Smooth muscle cell (in vitro differentiated cells): ENCODE measurements around the gene TSFM. TPM values are rescaled to one million over a fixed set of nuclear protein-coding genes. Genes with fewer than 3 reads are reported as not detected.

ENCODE experiments used
- DNase-seq: peaks from one replicate; lab custom pipeline; 2025; ENCODE audit not compliant: unreplicated experiment; lab: John Stamatoyannopoulos, UW
- H2AFZ ChIP-seq: fragments of 200-600 bp; sonication (generic); 2 replicates; pipeline ENCODE4 v1.6.0; 2016; ENCODE audit warnings: antibody characterized with exemption, low read depth, mild to moderate bottlenecking
- H3F3A ChIP-seq: fragments of 200-600 bp; sonication (generic); 2 replicates; pipeline ENCODE4 v1.6.0; 2017; ENCODE audit warnings: antibody characterized with exemption, low read depth
- H3K27ac ChIP-seq: fragments of 200-600 bp; sonication (generic); 2 replicates; pipeline ENCODE4 v1.5.1; 2016; ENCODE audit warnings: low read depth, mild to moderate bottlenecking
- H3K27me3 ChIP-seq: fragments of 200-600 bp; sonication (generic); 2 replicates; pipeline ENCODE4 v1.6.1; 2016; ENCODE audit warnings: low read depth, mild to moderate bottlenecking
- H3K36me3 ChIP-seq: fragments of 200-600 bp; sonication (generic); 2 replicates; pipeline ENCODE4 v1.5.1; 2016; ENCODE audit warnings: low read depth
- H3K4me1 ChIP-seq: fragments of 200-600 bp; sonication (generic); 2 replicates; pipeline ENCODE4 v1.5.1; 2016; ENCODE audit warnings: low read depth
- H3K4me2 ChIP-seq: fragments of 200-600 bp; sonication (generic); 2 replicates; pipeline ENCODE4 v1.6.0; 2016; ENCODE audit warnings: mild to moderate bottlenecking
- H3K4me3 ChIP-seq: fragments of 200-600 bp; sonication (generic); 2 replicates; pipeline ENCODE4 v1.5.1; 2016; ENCODE audit warnings: mild to moderate bottlenecking
- H3K79me2 ChIP-seq: fragments of 200-600 bp; sonication (generic); 2 replicates; pipeline ENCODE4 v1.6.0; 2016; ENCODE audit warnings: low read depth, mild to moderate bottlenecking
- H3K9ac ChIP-seq: fragments of 200-600 bp; sonication (generic); 2 replicates; pipeline ENCODE4 v1.6.0; 2016; ENCODE audit warnings: low read depth
- H3K9me3 ChIP-seq: fragments of 200-600 bp; sonication (generic); replicated peaks from 2 replicates; pipeline ENCODE4 v1.5.1; 2016; ENCODE audit warnings: low read depth
- H4K20me1 ChIP-seq: fragments of 200-600 bp; sonication (generic); 2 replicates; pipeline ENCODE4 v1.6.0; 2016; ENCODE audit warnings: low read depth
- CTCF ChIP-seq: fragments of 200-600 bp; sonication (generic); IDR thresholded peaks from 2 replicates; pipeline ENCODE4 v1.5.1; 2017; ENCODE audit warnings: borderline replicate concordance, mild to moderate bottlenecking, antibody characterized with exemption; ENCODE audit not compliant: insufficient read depth, poor library complexity, severe bottlenecking
- whole genome bisulfite sequencing: methylation state at CpG from one replicate; pipeline ENCODE4 v1.1.7; 2016; ENCODE audit warnings: low lambda C conversion rate; 5-methylcytosine and 5-hydroxymethylcytosine counted together
- polyA plus RNA-seq: library from polyadenylated mRNA; unstranded; fragments of >200 nt; fragmentation: Nextera tagmentation; extraction: Ambion mirVana; gene quantifications from 2 replicates; pipeline ENCODE4 v1.2.1, GENCODE V29; 2016
- total RNA-seq: library from RNA; depleted of rRNA; stranded (reverse); fragments of >200 nt; gene quantifications from 2 replicates; pipeline ENCODE4 v1.2.3, GENCODE V29; 2014

TSFM gene
- total and polyA plus RNA-seq, 2 experiments from 2014 or later = 16.8 to 24.0 TPM

GRCh38 chr12:57775044-57775443, 7.5 kb upstream of the TSFM start:
- no peak for TF ChIP-seq CTCF

GRCh38 chr12:57775563-57776246, 6.9 kb upstream of the TSFM start:
- TF ChIP-seq CTCF = no peak
- Histone ChIP-seq H3K36me3 (no peaks in the 10 kb centered on the region), H3K4me1 (no peaks in the 10 kb centered on the region), H3K4me3 (no peak overlapping the region), H3K9me3 (no peaks in the 10 kb centered on the region), H3F3A (no peaks in the 10 kb centered on the region), H3K4me2 (no peak overlapping the region), H4K20me1 (no peaks in the 10 kb centered on the region), H3K79me2 (no peaks in the 10 kb centered on the region), H3K27ac (no peak overlapping the region), H3K27me3 (no peaks in the 10 kb centered on the region), H3K9ac (no peak overlapping the region), H2AFZ (no peak overlapping the region)
- 87% methylated on average over 4 of the region's 4 CpGs for WGBS
- no peak for DNase-seq

More at GRCh38 chr12:57775044-57775443, 7.5 kb upstream of the TSFM start:
- Histone ChIP-seq H2AFZ (no peak overlapping the region), H3F3A (no peaks in the 10 kb centered on the region), H3K27me3 (no peaks in the 10 kb centered on the region), H3K27ac (no peak overlapping the region), H3K4me2 (no peak overlapping the region), H3K4me1 (no peaks in the 10 kb centered on the region), H3K9me3 (no peaks in the 10 kb centered on the region), H4K20me1 (no peaks in the 10 kb centered on the region), H3K36me3 (no peaks in the 10 kb centered on the region), H3K9ac (no peak overlapping the region), H3K79me2 (no peaks in the 10 kb centered on the region), H3K4me3 (no peak overlapping the region)
- DNase-seq = no peak
- WGBS = 100% methylated on average over 2 of the region's 3 CpGs

GRCh38 chr12:57776247-57776587, 6.4 kb upstream of the TSFM start:
- DNase-seq = no peak
- Histone ChIP-seq H3K4me2 (no peak overlapping the region), H3K9me3 (no peaks in the 10 kb centered on the region), H3K27me3 (no peaks in the 10 kb centered on the region), H3K4me3 (no peak overlapping the region), H3K9ac (no peak overlapping the region), H4K20me1 (no peaks in the 10 kb centered on the region), H3K27ac (no peak overlapping the region), H3F3A (no peaks in the 10 kb centered on the region), H3K36me3 (no peaks in the 10 kb centered on the region), H3K79me2 (no peaks in the 10 kb centered on the region), H3K4me1 (no peaks in the 10 kb centered on the region), H2AFZ (no peak overlapping the region)
- 93% methylated on average over 2 of the region's 2 CpGs for WGBS
- no peak for TF ChIP-seq CTCF

GRCh38 chr12:57777367-57777766, 5.2 kb upstream of the TSFM start:
- no peak for TF ChIP-seq CTCF
- Histone ChIP-seq H3K27ac (no peak overlapping the region), H3K9ac (no peak overlapping the region), H3K36me3 (no peaks in the 10 kb centered on the region), H4K20me1 (no peaks in the 10 kb centered on the region), H3K4me2 (no peak overlapping the region), H2AFZ (no peak overlapping the region), H3K9me3 (no peaks in the 10 kb centered on the region), H3K27me3 (no peaks in the 10 kb centered on the region), H3K4me3 (no peak overlapping the region), H3F3A (no peaks in the 10 kb centered on the region), H3K4me1 (no peaks in the 10 kb centered on the region), H3K79me2 (no peaks in the 10 kb centered on the region)
- no peak for DNase-seq
- 95% methylated on average over 7 of the region's 7 CpGs for WGBS
